ENCODE results near the gene STRAP. TPM values are rescaled to one million over a fixed set of nuclear protein-coding genes. Genes with fewer than 3 reads are reported as not detected.

The STRAP gene
- total RNA-seq, 2 donors from 2014 or later, result 75.7 to 77.1 TPM

DNA sequence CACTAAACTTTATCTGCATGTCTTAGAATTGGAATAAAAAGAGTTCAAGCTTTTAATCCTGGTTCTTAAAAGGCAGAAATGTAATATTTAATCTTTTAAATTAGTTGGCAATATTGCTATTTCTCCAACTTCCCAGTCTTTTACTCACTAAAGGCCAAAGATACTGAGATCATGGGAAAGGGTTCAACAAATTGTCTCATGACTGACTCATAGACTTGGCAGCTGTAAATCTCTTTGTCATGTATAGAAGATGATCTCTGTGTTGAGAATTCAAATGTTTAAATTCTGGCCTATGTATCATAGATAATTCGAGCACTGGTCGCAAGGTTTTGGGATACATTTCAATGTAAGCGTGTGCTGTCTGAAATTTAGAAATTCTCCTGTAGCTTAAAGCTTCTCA, 40.1 kb upstream of the STRAP start:
- H3K9me3 ChIP-seq, result no peaks in the 10 kb centered on the region
- H3K27ac ChIP-seq, result peak overlapping the region in 1 of 2 donors; percentile 5
- no peak overlapping the region for H3K4me3 ChIP-seq
- H3K27me3 ChIP-seq, result no peaks in the 10 kb centered on the region
- TF ChIP-seq, protein P1, sequence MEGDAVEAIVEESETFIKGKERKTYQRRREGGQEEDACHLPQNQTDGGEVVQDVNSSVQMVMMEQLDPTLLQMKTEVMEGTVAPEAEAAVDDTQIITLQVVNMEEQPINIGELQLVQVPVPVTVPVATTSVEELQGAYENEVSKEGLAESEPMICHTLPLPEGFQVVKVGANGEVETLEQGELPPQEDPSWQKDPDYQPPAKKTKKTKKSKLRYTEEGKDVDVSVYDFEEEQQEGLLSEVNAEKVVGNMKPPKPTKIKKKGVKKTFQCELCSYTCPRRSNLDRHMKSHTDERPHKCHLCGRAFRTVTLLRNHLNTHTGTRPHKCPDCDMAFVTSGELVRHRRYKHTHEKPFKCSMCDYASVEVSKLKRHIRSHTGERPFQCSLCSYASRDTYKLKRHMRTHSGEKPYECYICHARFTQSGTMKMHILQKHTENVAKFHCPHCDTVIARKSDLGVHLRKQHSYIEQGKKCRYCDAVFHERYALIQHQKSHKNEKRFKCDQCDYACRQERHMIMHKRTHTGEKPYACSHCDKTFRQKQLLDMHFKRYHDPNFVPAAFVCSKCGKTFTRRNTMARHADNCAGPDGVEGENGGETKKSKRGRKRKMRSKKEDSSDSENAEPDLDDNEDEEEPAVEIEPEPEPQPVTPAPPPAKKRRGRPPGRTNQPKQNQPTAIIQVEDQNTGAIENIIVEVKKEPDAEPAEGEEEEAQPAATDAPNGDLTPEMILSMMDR (IDR thresholded peaks at IDR 0.05), result no peak
- DNase-seq (ENCODE audit: low spot score), result no peak
- H3K4me1 ChIP-seq, result peaks cover 0 to 9% of the 10 kb centered on the region in 2 donors
- H3K36me3 ChIP-seq, result no peaks in the 10 kb centered on the region

GRCh38 chr12:15846887-15847286, 35.3 kb upstream of the STRAP start:
- Histone ChIP-seq H3K27ac (peak overlapping the region in 1 of 2 donors; percentile 31), H3K36me3 (no peaks in the 10 kb centered on the region)
- DNase-seq (ENCODE audit: low spot score), result no peak

DNA sequence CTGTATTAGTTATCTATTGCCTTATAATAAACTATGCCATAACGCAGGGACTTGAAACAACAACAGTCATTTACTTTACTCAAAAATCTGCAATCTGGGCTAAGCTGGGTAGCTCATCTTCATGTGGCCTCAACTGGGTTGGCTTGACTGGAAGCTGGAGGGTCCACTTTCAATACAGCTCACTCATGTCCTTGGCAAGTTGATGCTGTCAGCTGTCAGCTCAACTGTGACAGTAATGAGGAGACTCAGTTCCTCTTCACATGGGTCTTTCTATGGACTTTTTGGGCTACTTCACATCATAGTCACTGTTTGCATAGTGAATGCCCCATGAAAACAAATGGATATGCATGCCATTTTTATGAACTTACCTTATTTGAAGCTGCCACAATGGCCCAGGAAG, 33.6 kb upstream of the STRAP start:
- Histone ChIP-seq H3K27me3 (no peaks in the 10 kb centered on the region), H3K4me1 (peaks cover 0 to 5% of the 10 kb centered on the region in 2 donors), H3K9me3 (no peaks in the 10 kb centered on the region), H3K36me3 (no peaks in the 10 kb centered on the region), H3K27ac (no peak overlapping the region), H3K4me3 (no peak overlapping the region)
- TF ChIP-seq, protein P1 (IDR thresholded peaks at IDR 0.05), result no peak
- no peak for DNase-seq (ENCODE audit: low spot score)

More at GRCh38 chr12:15846887-15847286, 35.3 kb upstream of the STRAP start:
- no peak overlapping the region for H3K4me3 ChIP-seq
- H3K27me3 ChIP-seq, result no peaks in the 10 kb centered on the region
- H3K9me3 ChIP-seq, result no peaks in the 10 kb centered on the region
- peaks cover 0 to 5% of the 10 kb centered on the region in 2 donors for H3K4me1 ChIP-seq
- TF ChIP-seq, protein P1 (IDR thresholded peaks at IDR 0.05), result no peak

DNA sequence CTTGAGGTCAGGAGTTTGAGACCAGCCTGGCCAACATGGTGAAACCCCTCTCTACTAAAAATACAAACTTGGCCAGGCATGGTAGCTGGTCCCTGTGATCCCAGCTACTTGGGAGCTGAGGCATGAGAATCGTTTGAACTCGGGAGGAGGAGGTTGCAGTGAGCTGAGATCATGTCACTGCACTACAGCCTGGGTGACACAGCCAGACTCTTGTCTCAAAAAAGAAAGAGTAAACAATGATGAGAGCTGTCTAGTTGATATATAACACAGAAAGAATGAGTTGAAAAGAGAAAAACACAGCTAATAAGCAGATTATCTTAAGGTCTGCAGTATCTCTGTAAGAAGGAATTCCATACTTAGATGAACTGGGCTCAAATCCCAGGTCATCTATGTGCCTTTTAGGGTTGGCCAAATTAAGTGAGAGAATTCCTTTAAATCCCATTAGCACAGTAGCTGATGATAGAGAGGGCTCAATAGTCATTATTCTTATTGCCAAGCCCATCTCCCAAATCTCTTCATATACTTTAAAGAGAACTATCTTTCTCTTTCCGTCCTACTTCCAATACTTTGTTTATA, 31.1 kb upstream of the STRAP start:
- H3K4me1 ChIP-seq, result peaks cover 0 to 5% of the 10 kb centered on the region in 2 donors
- TF ChIP-seq, protein P1 (IDR thresholded peaks at IDR 0.05), result no peak
- no peaks in the 10 kb centered on the region for H3K9me3 ChIP-seq
- H3K27ac ChIP-seq, result peak overlapping the region in 1 of 2 donors; percentile 31
- no peaks in the 10 kb centered on the region for H3K36me3 ChIP-seq
- H3K27me3 ChIP-seq, result no peaks in the 10 kb centered on the region
- no peak for DNase-seq (ENCODE audit: low spot score)
- no peak overlapping the region for H3K4me3 ChIP-seq

GRCh38 chr12:15851919-15852318, 30.3 kb upstream of the STRAP start:
- H3K36me3 ChIP-seq, result no peaks in the 10 kb centered on the region
- no peaks in the 10 kb centered on the region for H3K27me3 ChIP-seq
- peak overlapping the region in 1 of 2 donors; percentile 15 for H3K27ac ChIP-seq
- no peaks in the 10 kb centered on the region for H3K9me3 ChIP-seq
- TF ChIP-seq, protein P1 (IDR thresholded peaks at IDR 0.05), result no peak
- no peaks in the 10 kb centered on the region for H3K4me1 ChIP-seq
- H3K4me3 ChIP-seq, result no peak overlapping the region
- no peak for DNase-seq (ENCODE audit: low spot score)

DNA sequence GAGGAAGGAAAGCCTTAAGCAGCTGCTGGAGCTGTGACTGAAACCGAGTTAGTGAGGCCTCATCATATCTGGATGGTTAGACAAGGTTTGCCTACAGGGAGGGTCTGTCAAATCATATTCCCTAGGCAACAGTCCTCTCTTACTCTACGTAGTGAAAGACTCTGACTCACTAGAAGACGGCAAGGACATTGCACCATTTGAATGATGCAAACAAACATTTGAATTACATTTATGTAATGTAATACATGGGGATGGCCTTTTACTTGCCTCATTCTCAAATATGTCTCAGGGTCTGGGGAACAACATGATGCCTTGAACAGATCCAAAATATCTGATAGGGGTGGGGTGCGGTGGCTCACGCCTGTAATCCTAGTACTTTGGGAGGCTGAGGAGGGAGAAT, 29.8 kb upstream of the STRAP start:
- DNase-seq (ENCODE audit: low spot score), result no peak
- Histone ChIP-seq H3K27ac (no peak overlapping the region), H3K4me3 (no peak overlapping the region), H3K9me3 (no peaks in the 10 kb centered on the region), H3K27me3 (no peaks in the 10 kb centered on the region), H3K36me3 (no peaks in the 10 kb centered on the region), H3K4me1 (no peaks in the 10 kb centered on the region)
- TF ChIP-seq, protein P1 (IDR thresholded peaks at IDR 0.05), result no peak

All from right atrium auricular region (tissue), 2 donors.